ENCODE data around the gene ALDH3B1.

ALDH3B1 gene

GRCh38 chr11:68066742-68067141, 56.6 kb downstream of the ALDH3B1 start:
- no peak overlapping the region for H3K4me3 ChIP-seq (ENCODE audit: control insufficient read depth, low read depth, low read length)
- TF ChIP-seq CTCF (conservative IDR thresholded peaks at IDR 0.05; ENCODE audit: control insufficient read depth, insufficient read depth, low read depth, low read length), result no peak
- DNase-seq (ENCODE audit: low read depth), result no peak

GRCh38 chr11:68067991-68068390, 57.9 kb downstream of the ALDH3B1 start:
- no peak for DNase-seq (ENCODE audit: low read depth)
- TF ChIP-seq CTCF (conservative IDR thresholded peaks at IDR 0.05; ENCODE audit: control insufficient read depth, insufficient read depth, low read depth, low read length), result no peak
- no peak overlapping the region for H3K4me3 ChIP-seq (ENCODE audit: control insufficient read depth, low read depth, low read length)

- no peak for DNase-seq (ENCODE audit: low read depth)
Measured at GRCh38 chr11:68071281-68072048, 61.3 kb downstream of the ALDH3B1 start.

GRCh38 chr11:68074584-68075352, 64.6 kb downstream of the ALDH3B1 start:
- DNase-seq (ENCODE audit: low read depth), result no peak
- TF ChIP-seq CTCF (conservative IDR thresholded peaks at IDR 0.05; ENCODE audit: control insufficient read depth, insufficient read depth, low read depth, low read length), result no peak
- H3K4me3 ChIP-seq (ENCODE audit: control insufficient read depth, low read depth, low read length), result no peak overlapping the region

More at GRCh38 chr11:68071281-68072048, 61.3 kb downstream of the ALDH3B1 start:
- no peak for TF ChIP-seq CTCF (conservative IDR thresholded peaks at IDR 0.05; ENCODE audit: control insufficient read depth, insufficient read depth, low read depth, low read length)
- H3K4me3 ChIP-seq (ENCODE audit: control insufficient read depth, low read depth, low read length), result no peak overlapping the region

- DNase-seq (ENCODE audit: low read depth), result no peak
- no peak overlapping the region for H3K4me3 ChIP-seq (ENCODE audit: control insufficient read depth, low read depth, low read length)
- TF ChIP-seq CTCF (conservative IDR thresholded peaks at IDR 0.05; ENCODE audit: control insufficient read depth, insufficient read depth, low read depth, low read length), result no peak
Measured at GRCh38 chr11:68076371-68077042, 66.4 kb downstream of the ALDH3B1 start.

- no peak for TF ChIP-seq CTCF (conservative IDR thresholded peaks at IDR 0.05; ENCODE audit: control insufficient read depth, insufficient read depth, low read depth, low read length)
- no peak for DNase-seq (ENCODE audit: low read depth)
Measured at GRCh38 chr11:68077617-68078582, 67.8 kb downstream of the ALDH3B1 start.

More at GRCh38 chr11:68077617-68078582, 67.8 kb downstream of the ALDH3B1 start:
- H3K4me3 ChIP-seq (ENCODE audit: control insufficient read depth, low read depth, low read length), result no peak overlapping the region

Measured in fibroblast of mammary gland (primary cell).